HCT116 (cell line): Measurements from ENCODE around the gene SPATA1. TPM values are rescaled to one million over a fixed set of nuclear protein-coding genes. Genes with fewer than 3 reads are reported as not detected.
A peak's percentile ranks its signal among the peaks of the same experiment; 100 is the strongest.

Source experiments
- ATAC-seq: fragments of 200-7000 bp; cut with Tn5 transposase; 2 replicates; pipeline ENCODE4 v1.9.1; 2020; ENCODE audit warnings: mild to moderate bottlenecking, moderate library complexity
- BruUV-seq: library from RNA; stranded (reverse); fragments of 400-500 nt; replicated peaks from 2 replicates; lab custom pipeline; 2021; lab: Mats Ljungman, UMichigan
- CTCF ChIA-PET: fragments of 300-600 bp; sonication (Branson Sonifier 250); formaldehyde crosslinking; loops from one replicate; lab custom pipeline; 2021; ENCODE audit warnings: antibody characterized with exemption; lab: Charles Lee
- POLR2A ChIA-PET: fragments of 300-600, 350-600 bp; sonication (Branson Sonifier 250); formaldehyde crosslinking; loops from one replicate; lab custom pipeline; 2021; ENCODE audit warnings: antibody characterized with exemption; lab: Charles Lee
- RAD21 ChIA-PET, 2 experiments: fragments of 300-600 bp; sonication (Branson Sonifier 250); formaldehyde crosslinking; loops; one replicate each; lab custom pipeline; 2023; ENCODE audit warnings: low total read pairs in 2 of 2; ENCODE audit not compliant: uncharacterized antibody in 2 of 2, unreplicated experiment in 2 of 2, low non-redundant PET in 1 of 2; lab: Charles Lee
- DNase-seq: peaks from one replicate; pipeline ENCODE4 v3.0.0-alpha.2; 2010; ENCODE audit warnings: low read depth, low spot score
- H2AFZ ChIP-seq: fragments of 200-600 bp; shearing (Covaris generic), sonication (generic); 2 replicates; pipeline ENCODE4 v1.6.1; 2017; ENCODE audit warnings: low read depth, mixed run types, mixed read lengths, antibody characterized with exemption, low read length; ENCODE audit not compliant: poor library complexity, severe bottlenecking
- H3K27ac ChIP-seq: 2 replicates; pipeline ENCODE4 v1.5.1; 2012; ENCODE audit warnings: low read depth, low read length
- H3K27me3 ChIP-seq: fragments of 200-600 bp; sonication (generic); 2 replicates; pipeline ENCODE4 v1.6.1; 2016; ENCODE audit warnings: mixed run types, low read length, mixed read lengths; ENCODE audit not compliant: insufficient read depth
- H3K36me3 ChIP-seq, 2 experiments: fragments of 200-500 bp in 1 of 2; fragments of 200-600 bp in 1 of 2; sonication (Bioruptor generic) in 1 of 2; sonication (generic) in 1 of 2; 2 replicates each; pipeline versions ENCODE4 v1.5.1 to v1.6.1; 2014 to 2016; ENCODE audit warnings: low read length in 2 of 2, inconsistent platforms in 1 of 2, mixed read lengths in 1 of 2, mixed run types in 1 of 2; ENCODE audit not compliant: insufficient read depth in 2 of 2, control insufficient read depth in 1 of 2
- H3K4me1 ChIP-seq, 2 experiments: fragments of 200-600 bp in 1 of 2; sonication (generic) in 1 of 2; 2 replicates each; pipeline versions ENCODE4 v1.5.1 to v1.6.1; 2012 to 2017; ENCODE audit warnings: low read length in 2 of 2, inconsistent platforms in 1 of 2, mild to moderate bottlenecking in 1 of 2, mixed read lengths in 1 of 2, mixed run types in 1 of 2, moderate library complexity in 1 of 2; ENCODE audit not compliant: insufficient read depth in 2 of 2, control insufficient read depth in 1 of 2
- H3K4me2 ChIP-seq: fragments of 200-600 bp; sonication (generic); 2 replicates; pipeline ENCODE4 v1.6.1; 2017; ENCODE audit warnings: mixed run types, low read length, mixed read lengths
- H3K4me3 ChIP-seq, 2 experiments: fragments of 200-600 bp in 1 of 2; sonication (generic) in 1 of 2; replicated peaks in 1 of 2; 2 replicates each; pipeline ENCODE4 v1.5.1; 2011 to 2016; ENCODE audit warnings: low read length in 2 of 2, control low read depth in 1 of 2, low read depth in 1 of 2, mild to moderate bottlenecking in 1 of 2, mixed read lengths in 1 of 2, mixed run types in 1 of 2
- H3K79me2 ChIP-seq: fragments of 200-600 bp; sonication (generic); 2 replicates; pipeline ENCODE4 v1.6.1; 2017; ENCODE audit warnings: mild to moderate bottlenecking, mixed run types, low read length, moderate library complexity, mixed read lengths; ENCODE audit not compliant: insufficient read depth
- H3K9ac ChIP-seq: fragments of 200-600 bp; sonication (generic); 2 replicates; pipeline ENCODE4 v1.6.1; 2016; ENCODE audit warnings: low read length, mixed read lengths
- H3K9me2 ChIP-seq: fragments of 200-600 bp; sonication (generic), shearing (Covaris generic); 2 replicates; pipeline ENCODE4 v1.6.1; 2017; ENCODE audit warnings: mixed run types, mild to moderate bottlenecking, moderate library complexity; ENCODE audit not compliant: insufficient read depth
- H3K9me3 ChIP-seq, 2 experiments: fragments of 200-500 bp in 1 of 2; fragments of 200-600 bp in 1 of 2; sonication (Bioruptor generic) in 1 of 2; sonication (generic) in 1 of 2; 2 replicates each; pipeline ENCODE4 v1.6.1; 2014 to 2017; ENCODE audit warnings: low read length in 2 of 2, mixed read lengths in 2 of 2, inconsistent platforms in 1 of 2, low read depth in 1 of 2, mild to moderate bottlenecking in 1 of 2, mixed run types in 1 of 2, moderate library complexity in 1 of 2; ENCODE audit not compliant: control insufficient read depth in 1 of 2, insufficient read depth in 1 of 2
- H4K20me1 ChIP-seq: fragments of 200-600 bp; sonication (generic), shearing (Covaris generic); 2 replicates; pipeline ENCODE4 v1.6.1; 2017; ENCODE audit warnings: mixed run types, mild to moderate bottlenecking, moderate library complexity; ENCODE audit not compliant: insufficient read depth
- ATF3 ChIP-seq: IDR thresholded peaks from 2 replicates; pipeline ENCODE4 v1.6.1; 2012
- CBX3 ChIP-seq: IDR thresholded peaks from 2 replicates; pipeline ENCODE4 v1.6.1; 2012; ENCODE audit warnings: low read depth
- EGR1 ChIP-seq: IDR thresholded peaks from 2 replicates; pipeline ENCODE4 v1.6.1; 2012; ENCODE audit warnings: low read depth
- ELF1 ChIP-seq: IDR thresholded peaks from 2 replicates; pipeline ENCODE4 v1.6.1; 2012; ENCODE audit warnings: low read depth, borderline replicate concordance
- EZH2 ChIP-seq: fragments of 200-600 bp; sonication (generic); IDR thresholded peaks from 2 replicates; pipeline ENCODE4 v1.6.1; 2017; ENCODE audit warnings: antibody characterized with exemption, mixed run types
- MAX ChIP-seq: IDR thresholded peaks from 2 replicates; pipeline ENCODE4 v1.6.1; 2012
- POLR2A ChIP-seq: IDR thresholded peaks from 2 replicates; pipeline ENCODE4 v1.7.0; 2011; ENCODE audit warnings: borderline replicate concordance; ENCODE audit not compliant: insufficient read depth, insufficient read length; ENCODE audit errors: extremely low read depth
- RAD21 ChIP-seq: IDR thresholded peaks from 2 replicates; pipeline ENCODE4 v1.6.1; 2012; ENCODE audit warnings: low read depth, mild to moderate bottlenecking
- SIN3A ChIP-seq: IDR thresholded peaks from 2 replicates; pipeline ENCODE4 v1.6.1; 2012; ENCODE audit warnings: low read depth
- TCF7L2 ChIP-seq: IDR thresholded peaks from 2 replicates; pipeline ENCODE4 v1.7.0; 2011; ENCODE audit warnings: borderline replicate concordance, inconsistent platforms; ENCODE audit not compliant: insufficient read depth, insufficient read length; ENCODE audit errors: extremely low read depth
- ZBTB33 ChIP-seq: IDR thresholded peaks from 2 replicates; pipeline ENCODE4 v1.6.1; 2011; ENCODE audit warnings: mild to moderate bottlenecking, low read length, moderate library complexity; ENCODE audit not compliant: insufficient replicate concordance; ENCODE audit errors: extremely low read depth
- ZFX ChIP-seq: fragments of 450-650 bp; IDR thresholded peaks from 2 replicates; pipeline ENCODE4 v1.6.1; 2017
- ZNF274 ChIP-seq: fragments of 200-500 bp; sonication (Bioruptor generic); IDR thresholded peaks from 2 replicates; pipeline ENCODE4 v1.6.1; 2014; ENCODE audit warnings: mild to moderate bottlenecking, low read depth, low read length, inconsistent platforms
- intact Hi-C: fragments of 100-400 bp; cut with micrococcal nuclease; formaldehyde crosslinking; loops from 2 replicates; pipeline ENCODE4 v1.10.0; 2022
- total RNA-seq: library from RNA; stranded (reverse); gene quantifications from one replicate; pipeline ENCODE4 v1.2.1, GENCODE V29; 2021; ENCODE audit not compliant: unreplicated experiment
- TF ChIP-seq, protein P1 (sequence below), 3 experiments: fragments of 200-600 bp in 1 of 3; sonication (generic) in 1 of 3; IDR thresholded peaks in 2 of 3; conservative IDR thresholded peaks in 1 of 3; 2 replicates each; pipeline ENCODE4 v1.5.1; 2012 to 2017; ENCODE audit warnings: low read depth in 2 of 3, low read length in 2 of 3, antibody characterized with exemption in 1 of 3, borderline replicate concordance in 1 of 3, control low read depth in 1 of 3, mild to moderate bottlenecking in 1 of 3, mixed read lengths in 1 of 3, mixed run types in 1 of 3, moderate library complexity in 1 of 3; ENCODE audit not compliant: insufficient read depth in 1 of 3

SPATA1 gene
- total RNA-seq, 1 experiment from 2014 or later = 3.1 TPM

DNA sequence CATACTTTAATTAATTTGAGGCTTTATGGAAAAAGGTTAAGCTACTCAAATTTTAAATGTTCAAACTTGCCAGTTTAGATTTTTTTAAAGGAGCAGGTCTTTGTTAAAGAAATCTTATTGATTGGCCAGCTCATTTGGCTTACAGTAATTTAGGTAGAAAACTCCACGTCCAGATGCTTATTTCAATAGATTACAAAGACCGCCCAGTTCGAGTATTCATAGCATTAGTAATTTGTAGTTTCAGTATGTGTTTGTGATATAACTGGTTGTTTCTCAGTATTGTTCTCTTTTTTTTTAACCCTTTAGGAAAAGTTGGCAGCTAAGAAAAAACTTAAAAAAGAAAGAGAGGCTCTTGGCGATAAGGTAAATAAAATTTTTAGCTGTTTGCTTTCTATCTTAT, 25.5 kb upstream of the SPATA1 start:
- H3K9me2 ChIP-seq = no peaks in the 10 kb centered on the region
- H3K4me3 ChIP-seq = peak overlapping the region; percentile 88; a peak in 3 of 4 replicates
- intact Hi-C loops = no loop called here
- peaks cover 29 to 43% of the 10 kb centered on the region in 2 experiments for H3K36me3 ChIP-seq
- peak overlapping the region; percentile 86; the same call in 1 of the 2 replicates for H3K9ac ChIP-seq
- H3K27ac ChIP-seq = no peak overlapping the region
- H3K9me3 ChIP-seq = no peaks in the 10 kb centered on the region
- no peaks in the 10 kb centered on the region for H4K20me1 ChIP-seq
- no peak for DNase-seq
- H3K4me2 ChIP-seq = peak overlapping the region; percentile 89
- CTCF ChIA-PET = no interaction called here
- H3K27me3 ChIP-seq = no peaks in the 10 kb centered on the region
- no peak overlapping the region for H2AFZ ChIP-seq
- no peak for TF ChIP-seq ZFX
- TF ChIP-seq CBX3 = no peak
- no peak for TF ChIP-seq ZNF274
- TF ChIP-seq TCF7L2 = no peak
- TF ChIP-seq, all 23 proteins: peak for 0
- ChIA-PET RAD21 (no interaction called here), POLR2A (no interaction called here)
- no TSS peak for BruUV-seq
- H3K79me2 ChIP-seq = peaks cover 69% of the 10 kb centered on the region
- no peak for ATAC-seq
- H3K4me1 ChIP-seq = peaks cover 7 to 17% of the 10 kb centered on the region in 2 experiments; a peak in 3 of 4 replicates

DNA sequence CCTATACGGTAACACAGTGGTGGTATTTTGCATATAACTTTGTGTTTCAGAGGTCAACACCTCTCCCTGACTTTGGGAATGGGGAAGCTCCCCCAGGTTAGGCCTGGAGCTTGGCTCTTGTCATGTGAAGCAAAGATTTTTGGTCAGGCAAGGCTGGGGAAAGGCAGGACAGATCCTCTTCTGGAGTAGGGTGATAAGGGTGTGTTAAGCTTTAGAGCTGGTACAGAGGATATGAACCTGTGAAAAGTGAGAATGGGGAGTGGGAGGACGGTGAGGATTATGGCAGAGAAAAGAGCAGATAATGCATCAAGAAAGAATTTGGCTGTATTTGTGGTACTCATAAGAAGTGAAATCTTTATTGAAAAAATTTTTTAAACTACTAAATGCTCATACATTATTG, 24.9 kb upstream of the SPATA1 start:
- DNase-seq = no peak
- RAD21 ChIA-PET = interaction anchor here in 1 of 2 experiments (0.5 kb wide), 1 partner anchor 267 kb away, joined by 5 read pairs; no protein-coding TSS in a partner anchor
- POLR2A ChIA-PET = no interaction called here
- Histone ChIP-seq H3K4me2 (peak overlapping the region; percentile 89; the same call in 1 of the 2 replicates), H3K9ac (no peak overlapping the region), H3K27ac (no peak overlapping the region), H3K4me1 (peaks cover 7 to 17% of the 10 kb centered on the region in 2 experiments; a peak in 3 of 4 replicates), H3K9me2 (no peaks in the 10 kb centered on the region), H3K9me3 (no peaks in the 10 kb centered on the region), H3K27me3 (no peaks in the 10 kb centered on the region), H3K36me3 (peaks cover 29 to 47% of the 10 kb centered on the region in 2 experiments), H4K20me1 (no peaks in the 10 kb centered on the region), H2AFZ (no peak overlapping the region), H3K79me2 (peaks cover 75% of the 10 kb centered on the region), H3K4me3 (no peak overlapping the region)
- CTCF ChIA-PET = no interaction called here
- intact Hi-C loops = no loop called here
- ATAC-seq = no peak
- no peak for TF ChIP-seq RAD21
- no peak for TF ChIP-seq TCF7L2
- TF ChIP-seq CBX3 = no peak
- TF ChIP-seq ELF1 = no peak
- no peak for TF ChIP-seq EGR1
- no peak for TF ChIP-seq POLR2A
- no peak for TF ChIP-seq ZNF274
- TF ChIP-seq ZBTB33 = no peak
- TF ChIP-seq SIN3A = no peak
- TF ChIP-seq, protein P1, sequence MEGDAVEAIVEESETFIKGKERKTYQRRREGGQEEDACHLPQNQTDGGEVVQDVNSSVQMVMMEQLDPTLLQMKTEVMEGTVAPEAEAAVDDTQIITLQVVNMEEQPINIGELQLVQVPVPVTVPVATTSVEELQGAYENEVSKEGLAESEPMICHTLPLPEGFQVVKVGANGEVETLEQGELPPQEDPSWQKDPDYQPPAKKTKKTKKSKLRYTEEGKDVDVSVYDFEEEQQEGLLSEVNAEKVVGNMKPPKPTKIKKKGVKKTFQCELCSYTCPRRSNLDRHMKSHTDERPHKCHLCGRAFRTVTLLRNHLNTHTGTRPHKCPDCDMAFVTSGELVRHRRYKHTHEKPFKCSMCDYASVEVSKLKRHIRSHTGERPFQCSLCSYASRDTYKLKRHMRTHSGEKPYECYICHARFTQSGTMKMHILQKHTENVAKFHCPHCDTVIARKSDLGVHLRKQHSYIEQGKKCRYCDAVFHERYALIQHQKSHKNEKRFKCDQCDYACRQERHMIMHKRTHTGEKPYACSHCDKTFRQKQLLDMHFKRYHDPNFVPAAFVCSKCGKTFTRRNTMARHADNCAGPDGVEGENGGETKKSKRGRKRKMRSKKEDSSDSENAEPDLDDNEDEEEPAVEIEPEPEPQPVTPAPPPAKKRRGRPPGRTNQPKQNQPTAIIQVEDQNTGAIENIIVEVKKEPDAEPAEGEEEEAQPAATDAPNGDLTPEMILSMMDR (IDR thresholded peaks at IDR 0.05 in 2 of 3, conservative IDR thresholded peaks at IDR 0.05 in 1 of 3; ENCODE audit: borderline replicate concordance in 1 of 3, insufficient read depth in 1 of 3, low read depth in 2 of 3, low read length in 2 of 3) = no peak
- TF ChIP-seq EZH2 = no peak
- no peak for TF ChIP-seq ATF3
- TF ChIP-seq MAX = no peak
- BruUV-seq = no TSS peak
